GM19455 (cell line): Measurements from ENCODE around the gene GSG1L2.

ENCODE experiments used
- ATAC-seq: cut with Tn5 transposase; IDR thresholded peaks from one replicate; pipeline ENCODE4 v1.9.1; 2021; ENCODE audit not compliant: unreplicated experiment

GSG1L2 gene

DNA sequence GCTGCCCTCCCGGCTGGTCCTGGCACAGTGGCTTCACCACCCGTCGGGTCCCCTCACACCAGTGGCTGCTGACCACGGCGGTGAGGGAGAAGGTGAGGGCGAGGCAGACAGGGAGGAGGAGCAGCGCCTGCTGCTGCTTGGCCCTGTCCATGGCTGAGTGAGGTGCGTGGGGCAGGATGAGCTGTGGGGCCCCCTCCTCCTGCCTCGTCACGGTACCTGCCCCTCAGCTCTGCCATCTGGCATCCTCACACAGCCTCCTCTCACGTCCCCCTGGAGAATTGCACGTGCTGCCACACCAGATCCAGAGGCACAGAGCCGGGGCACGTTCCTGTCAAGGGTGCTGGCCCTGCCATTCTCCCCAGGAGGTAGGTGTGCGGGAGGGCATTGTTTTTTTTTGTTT lies at the start of gene GSG1L2:
TSS of gene GSG1L2 (minus strand) at position 159 of the 400 bp plus-strand sequence. CDS start at position 151, 8 bp downstream.
- ATAC-seq: no peak

DNA sequence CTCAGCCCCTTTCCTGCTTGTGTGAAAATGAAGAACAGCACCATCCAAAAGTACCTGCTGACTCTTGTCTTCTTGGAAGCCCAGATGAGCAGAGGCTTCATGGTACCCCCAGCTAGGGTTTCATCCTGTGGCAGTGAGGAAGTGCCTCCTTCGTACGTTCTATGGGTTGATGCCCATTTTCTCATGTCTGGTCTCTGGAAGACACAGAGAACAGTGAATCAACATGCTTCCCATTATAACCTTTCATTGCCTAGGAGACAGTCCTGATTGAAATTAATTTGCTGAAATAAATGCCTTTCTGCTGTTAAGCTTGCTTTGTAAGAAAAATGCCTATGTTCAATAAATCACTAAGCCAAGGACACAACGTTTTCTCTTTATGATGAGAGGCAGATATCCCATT lies 46.7 kb upstream of the GSG1L2 start:
- no peak for ATAC-seq

DNA sequence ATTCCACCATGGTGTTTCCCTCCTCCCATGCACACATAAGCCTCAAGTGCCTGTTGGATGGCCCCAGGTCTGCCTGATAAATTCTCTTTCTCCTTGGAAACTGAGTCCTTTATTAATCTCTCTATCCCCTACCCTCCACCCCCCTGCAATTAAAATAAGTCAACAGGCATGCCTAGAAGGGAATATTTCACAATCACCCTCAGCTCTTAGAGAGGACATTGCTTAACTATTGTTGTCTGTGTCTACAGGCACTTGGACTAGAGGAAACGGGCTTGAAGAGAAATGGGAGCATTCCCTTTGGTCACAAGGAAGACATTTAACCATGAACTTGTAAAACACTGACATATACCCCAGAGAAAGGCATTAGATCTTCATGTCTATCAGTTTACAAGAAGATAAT lies 43.7 kb upstream of the GSG1L2 start:
- no peak for ATAC-seq

DNA sequence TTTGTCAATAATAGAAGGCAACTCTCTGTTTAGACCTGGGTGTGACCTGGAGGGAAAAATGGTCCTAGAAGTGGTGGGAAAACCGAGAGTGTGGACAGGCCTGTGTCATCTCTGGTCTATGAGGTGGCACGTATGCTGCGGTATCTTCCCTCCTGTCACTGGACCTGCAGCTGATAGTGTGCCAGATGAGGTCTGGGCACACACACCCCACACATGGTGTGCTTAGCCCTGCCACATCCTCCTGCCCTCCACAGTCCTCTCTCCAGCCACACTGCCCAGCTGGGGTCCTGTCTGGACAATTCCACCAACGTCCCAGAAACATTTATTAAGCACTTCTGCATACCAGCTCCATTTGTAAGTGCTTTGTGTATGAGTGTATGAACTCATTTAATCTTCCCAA lies 41.1 kb upstream of the GSG1L2 start:
- ATAC-seq: no peak

DNA sequence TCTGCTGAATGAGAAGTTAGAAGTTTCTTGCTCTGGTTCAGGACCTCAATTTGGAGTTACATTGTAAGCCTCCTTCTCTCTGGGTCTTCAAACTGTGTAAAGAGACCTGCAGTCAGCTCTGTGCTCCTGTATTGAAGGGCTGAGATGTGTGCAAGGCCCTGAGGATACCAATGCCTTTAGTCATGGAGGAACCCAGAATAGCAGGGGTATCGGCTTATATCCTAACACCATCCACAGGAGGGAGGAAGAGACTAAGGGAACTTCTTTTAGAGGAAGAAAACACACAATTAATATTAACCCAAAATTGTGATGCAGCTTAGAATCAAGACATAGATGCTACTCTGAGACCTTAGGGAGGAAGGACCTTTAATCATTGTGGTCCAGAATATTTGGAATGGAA lies 40.3 kb upstream of the GSG1L2 start:
- no peak for ATAC-seq

DNA sequence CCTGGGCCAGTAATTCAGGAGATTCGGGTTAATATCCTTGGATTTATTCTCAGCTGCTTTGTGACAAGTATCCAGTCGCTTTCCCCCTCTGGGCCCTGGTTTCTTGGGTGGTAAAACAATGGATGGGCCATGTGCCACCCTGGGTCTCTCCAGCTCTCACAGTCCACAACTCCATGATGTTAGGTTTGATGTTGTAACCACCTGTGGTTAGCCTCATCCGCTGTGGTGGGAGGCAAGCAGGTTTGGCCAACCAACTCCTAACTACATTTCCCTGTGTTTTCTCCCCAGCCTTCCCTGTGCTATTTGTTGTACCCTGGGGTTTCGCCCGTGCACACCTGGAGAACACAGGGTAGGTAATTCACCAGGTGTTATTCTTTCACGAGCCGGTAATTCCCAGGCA lies 39.0 kb upstream of the GSG1L2 start:
- no peak for ATAC-seq

DNA sequence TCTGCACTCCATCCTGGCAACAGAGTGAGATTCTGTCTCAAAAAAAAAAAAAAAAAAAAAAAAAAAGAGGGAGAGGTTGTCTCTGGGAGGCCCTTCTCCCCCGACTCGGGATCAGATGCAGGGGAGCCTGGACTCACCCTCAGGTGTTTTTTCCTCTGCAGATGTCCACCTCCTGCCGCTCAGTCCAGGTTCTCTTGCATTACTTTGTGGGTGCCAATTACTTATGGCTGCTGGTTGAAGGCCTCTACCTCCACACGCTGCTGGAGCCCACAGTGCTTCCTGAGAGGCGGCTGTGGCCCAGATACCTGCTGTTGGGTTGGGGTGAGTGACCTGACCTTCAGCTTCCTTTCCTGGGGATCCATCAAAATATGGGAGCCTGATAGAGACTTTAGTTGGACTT lies 37.9 kb upstream of the GSG1L2 start:
- no peak for ATAC-seq

DNA sequence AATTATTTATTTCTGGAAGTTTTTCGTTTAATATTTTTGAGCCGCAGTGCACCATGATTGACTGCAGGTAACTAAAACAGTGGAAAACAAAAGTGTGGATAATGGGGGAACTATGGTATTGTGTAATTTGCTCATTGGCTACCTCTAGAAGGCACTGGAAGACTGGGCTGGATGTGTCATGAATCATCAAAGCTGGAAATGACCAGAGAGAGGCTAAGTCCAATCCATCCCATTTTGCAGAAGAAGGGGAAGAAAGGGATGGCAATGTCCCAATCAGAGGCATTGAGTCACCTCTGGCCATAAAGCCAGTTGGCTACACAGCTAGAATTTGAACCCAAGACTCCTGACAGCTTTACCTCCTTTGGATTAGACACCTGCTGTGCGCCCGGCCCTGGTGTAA lies 33.2 kb upstream of the GSG1L2 start:
- ATAC-seq: no peak

DNA sequence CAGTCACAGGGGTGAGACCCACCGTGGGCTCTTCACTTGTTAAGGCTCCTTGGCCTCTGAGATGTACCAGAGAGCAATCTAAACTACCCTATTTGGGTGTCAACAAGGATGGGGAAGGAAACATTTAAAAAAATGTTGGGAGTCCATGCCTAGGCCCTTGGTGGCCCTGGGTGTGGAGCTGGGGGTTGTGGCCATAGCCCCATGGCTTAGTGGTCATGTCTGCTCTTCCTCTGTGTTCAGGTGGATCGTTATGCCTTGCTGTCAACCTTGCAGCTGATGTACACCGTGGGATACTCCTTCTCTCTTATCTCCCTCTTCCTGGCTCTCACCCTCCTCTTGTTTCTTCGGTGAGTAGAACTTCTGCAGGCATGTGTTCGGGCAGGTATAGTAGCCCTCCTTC lies 32.4 kb upstream of the GSG1L2 start:
- no peak for ATAC-seq

DNA sequence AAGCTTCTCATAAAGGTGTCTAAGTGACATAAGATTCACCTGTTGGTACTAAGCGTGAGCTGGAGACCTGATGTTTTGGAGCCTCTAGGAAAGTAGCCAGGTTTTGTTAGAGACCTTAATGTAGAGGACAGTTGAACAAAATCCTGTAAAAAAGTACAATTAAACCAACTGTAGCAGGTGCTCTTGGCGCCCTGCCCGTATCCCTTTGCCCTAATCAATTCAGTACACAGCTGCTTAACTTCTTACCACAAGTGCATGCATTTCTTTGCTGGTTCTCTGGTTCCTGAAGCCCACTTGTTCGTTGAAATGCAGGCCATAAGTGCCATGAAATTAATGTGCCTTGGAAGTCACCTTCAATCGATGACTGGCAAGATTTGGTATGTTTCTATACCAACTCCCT lies 28.3 kb upstream of the GSG1L2 start:
- ATAC-seq: no peak

DNA sequence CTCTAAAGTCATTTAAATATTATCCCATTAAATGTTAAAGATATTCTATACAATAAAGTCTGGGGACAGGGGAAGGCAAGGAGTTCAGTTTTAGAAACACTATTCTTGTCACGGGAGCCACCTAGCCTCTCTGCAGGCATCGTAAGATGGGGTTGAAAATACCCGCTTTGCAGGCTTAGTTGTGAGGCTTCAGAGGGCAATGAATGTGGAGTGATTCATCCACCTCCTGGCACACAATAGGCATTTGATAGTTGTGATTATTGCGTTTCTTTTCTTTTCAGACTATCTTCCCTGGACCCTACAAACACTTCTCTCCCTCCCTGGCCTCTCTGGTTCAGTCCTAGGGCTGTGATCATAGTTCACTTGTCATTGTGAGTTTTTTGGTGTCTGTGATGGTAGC lies 23.4 kb upstream of the GSG1L2 start:
- no peak for ATAC-seq

DNA sequence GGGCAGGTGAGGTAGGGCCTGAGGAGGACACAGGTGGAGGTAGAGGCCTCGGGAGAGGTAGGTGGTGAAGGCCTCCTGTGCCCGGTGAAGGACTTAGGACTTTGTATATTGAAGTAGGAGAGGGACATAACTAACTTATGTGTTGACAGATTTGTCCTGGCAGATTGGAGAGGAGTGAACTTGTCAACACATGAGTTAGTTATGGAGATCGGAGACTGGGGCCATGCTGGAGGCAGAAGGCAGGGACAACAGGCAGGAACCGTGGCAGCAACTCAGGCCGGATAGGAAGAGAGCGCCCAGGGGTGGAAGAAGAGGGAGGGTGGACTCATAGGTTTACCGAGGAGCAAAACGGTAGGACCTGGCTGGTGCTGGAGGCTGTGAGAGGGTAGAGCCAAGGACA lies 22.3 kb upstream of the GSG1L2 start:
- no peak for ATAC-seq

DNA sequence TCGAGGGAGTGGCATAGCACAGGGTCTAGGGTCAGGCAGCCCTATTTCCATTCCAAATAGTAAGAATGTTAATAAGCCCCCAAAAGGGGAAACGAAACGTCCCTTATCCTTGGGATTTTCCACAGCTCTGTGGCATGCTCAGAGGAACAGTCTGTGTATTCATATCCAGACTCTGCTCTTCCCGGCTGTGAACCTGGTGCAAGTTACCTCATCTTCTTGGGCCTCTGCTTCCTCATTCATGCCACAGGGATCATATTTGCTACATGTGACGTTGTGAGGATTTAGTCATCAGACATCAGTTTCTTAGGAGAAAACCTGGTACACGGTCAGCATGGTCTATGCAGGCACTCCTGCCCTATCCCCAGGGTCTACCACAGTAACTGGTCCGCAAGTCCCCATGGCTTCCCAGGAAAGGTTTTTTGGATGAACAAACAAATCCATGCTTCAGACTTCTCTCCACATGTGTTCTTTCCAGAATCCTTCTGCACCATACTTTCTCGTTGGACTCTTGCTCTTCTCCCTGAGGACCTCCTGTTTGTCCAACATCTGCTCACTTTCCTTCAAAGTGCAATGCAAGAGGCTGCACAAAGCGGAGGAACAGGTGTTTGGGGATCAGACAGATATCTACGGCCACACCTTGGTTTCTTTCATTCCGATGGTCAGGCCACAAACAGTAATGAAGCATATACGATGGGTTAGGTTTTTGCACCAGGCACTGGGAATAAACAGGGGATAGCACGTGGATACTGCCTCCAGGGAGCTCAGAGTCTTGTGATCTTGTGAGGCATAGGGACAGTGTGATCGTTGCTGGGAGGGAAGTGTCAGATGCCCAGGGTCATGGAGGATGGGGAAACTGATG lies 21.5 kb upstream of the GSG1L2 start:
- no peak for ATAC-seq

DNA sequence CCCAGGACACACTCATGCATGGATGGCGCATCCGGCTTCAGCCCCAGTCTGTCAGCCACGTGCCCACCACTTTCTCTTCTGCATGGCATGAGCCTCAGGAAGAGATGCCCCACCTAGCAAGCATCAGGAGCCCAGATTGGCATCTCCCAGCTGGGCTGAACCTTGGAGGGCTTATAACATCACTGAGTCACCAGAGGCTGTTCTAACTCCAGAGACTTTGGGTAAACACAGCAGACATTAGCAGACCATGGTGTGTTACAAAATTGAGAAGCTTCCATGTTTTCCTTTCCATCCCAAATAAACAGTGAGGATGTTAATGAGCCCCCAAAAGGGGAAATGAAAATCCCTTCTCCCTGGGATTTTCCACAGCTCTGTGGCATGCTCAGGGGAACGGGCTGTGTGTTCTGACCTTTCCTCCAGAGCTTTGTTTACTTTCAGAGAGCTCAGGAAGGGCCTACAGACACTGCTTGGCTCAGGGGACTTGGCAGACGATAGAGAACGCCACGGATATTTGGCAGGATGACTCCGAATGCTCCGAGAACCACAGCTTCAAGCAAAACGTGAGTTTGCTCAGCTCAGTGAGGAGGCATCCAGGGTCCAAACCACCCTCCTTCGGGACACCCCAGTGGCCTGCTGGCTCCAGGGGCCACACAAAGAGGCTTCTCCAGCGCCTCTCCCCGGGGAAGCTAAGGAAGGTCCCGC lies 20.3 kb upstream of the GSG1L2 start:
- no peak for ATAC-seq

DNA sequence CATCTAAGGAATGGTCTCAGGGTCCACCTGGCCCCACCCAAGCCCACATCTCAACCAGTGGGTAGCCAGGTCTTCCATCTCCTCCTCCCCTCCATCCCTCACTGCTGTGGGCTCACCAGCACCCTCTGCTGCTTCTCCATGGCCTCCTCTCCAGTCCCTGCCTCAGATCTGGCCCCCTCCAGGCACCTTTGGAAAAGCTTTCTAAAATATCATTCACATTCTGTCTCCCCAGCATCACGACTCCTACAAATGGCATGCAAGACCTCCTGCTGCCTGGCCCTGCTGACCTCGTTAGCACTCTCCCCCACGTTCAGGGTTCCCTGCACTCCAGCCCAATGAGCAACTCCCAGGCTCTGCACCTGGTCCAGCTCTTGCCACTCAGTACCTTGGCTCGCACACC lies 17.6 kb upstream of the GSG1L2 start:
- no peak for ATAC-seq

DNA sequence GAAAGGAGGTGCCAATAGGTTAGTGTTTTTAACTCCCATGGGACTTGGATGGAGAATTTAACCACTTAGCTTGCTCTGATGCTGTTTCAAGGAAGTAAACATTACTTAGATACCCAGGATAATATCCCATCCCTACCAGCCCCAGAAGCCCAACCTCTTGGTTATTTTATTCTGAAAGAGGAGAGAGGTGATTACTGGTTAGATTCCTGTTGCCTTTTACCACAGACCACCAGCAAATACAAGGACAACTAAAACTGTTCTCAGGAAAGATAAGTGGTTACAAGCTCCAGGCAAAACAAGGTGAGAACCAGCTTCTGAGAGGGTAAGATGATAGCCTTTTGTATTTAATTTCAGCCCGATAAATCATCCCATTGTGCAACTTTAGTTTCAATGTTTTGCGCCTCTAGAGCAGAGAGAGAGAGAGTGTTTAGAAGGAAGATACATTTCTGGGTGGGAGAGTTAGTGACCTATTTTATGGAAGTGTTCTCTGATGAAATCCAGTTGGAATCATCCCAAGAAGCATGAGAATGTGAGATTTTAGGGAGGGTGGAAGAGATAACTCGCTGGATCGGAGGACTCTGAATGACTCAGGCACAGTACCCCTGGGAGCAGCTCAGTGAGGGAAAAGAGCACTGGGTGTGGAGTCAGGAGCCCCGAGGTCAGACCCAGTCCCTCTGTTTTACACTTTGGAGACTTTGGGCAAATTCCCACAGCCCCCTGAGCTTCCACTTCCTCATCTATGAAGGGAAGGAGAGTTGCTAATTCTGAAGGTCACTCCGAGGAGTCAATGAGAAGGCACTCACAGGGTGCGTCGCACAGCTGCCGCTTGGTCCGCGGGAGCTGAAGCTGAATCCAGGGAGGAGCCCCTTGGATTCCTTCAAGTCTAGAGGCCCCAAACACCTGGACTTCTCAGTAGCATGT lies 15.9 kb upstream of the GSG1L2 start:
- ATAC-seq: no peak

DNA sequence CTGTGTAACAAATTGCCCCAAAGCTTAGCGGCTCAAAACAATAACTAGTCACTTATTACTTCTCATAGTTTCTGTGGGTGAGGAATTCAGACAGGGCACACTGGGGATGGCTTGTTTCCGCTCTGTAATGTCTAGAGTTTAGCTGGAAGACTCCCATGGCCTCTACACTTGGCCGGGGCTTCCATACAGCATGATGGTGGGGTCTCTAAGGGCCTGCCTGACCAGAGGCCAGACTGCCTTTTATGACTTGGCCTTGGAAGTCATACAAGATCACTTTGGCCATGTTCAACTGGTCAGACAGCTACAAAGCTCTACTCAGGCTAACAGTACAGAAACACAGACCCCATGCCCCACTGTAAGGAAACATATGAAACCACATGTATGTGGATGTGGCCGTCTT lies 12.0 kb upstream of the GSG1L2 start:
- ATAC-seq: no peak

DNA sequence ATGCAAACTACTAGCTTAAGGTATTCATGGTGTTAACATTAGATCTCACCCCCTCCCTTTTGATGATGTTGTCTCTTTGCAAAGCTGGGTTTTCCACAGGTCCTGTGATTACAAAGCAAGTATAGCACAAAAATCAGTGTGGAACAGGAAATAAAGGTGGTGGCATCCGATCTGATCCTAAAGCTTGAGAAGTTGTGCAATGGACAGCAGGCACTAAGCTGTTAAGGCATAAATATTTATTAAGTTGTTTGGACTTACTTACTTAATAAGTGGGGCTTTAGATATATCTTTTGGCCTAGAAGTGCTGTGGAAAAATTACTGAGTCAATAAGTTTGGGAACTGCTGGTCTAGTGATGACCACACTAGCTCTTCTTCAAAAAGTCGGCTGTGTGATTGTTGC lies 8.8 kb upstream of the GSG1L2 start:
- no peak for ATAC-seq

DNA sequence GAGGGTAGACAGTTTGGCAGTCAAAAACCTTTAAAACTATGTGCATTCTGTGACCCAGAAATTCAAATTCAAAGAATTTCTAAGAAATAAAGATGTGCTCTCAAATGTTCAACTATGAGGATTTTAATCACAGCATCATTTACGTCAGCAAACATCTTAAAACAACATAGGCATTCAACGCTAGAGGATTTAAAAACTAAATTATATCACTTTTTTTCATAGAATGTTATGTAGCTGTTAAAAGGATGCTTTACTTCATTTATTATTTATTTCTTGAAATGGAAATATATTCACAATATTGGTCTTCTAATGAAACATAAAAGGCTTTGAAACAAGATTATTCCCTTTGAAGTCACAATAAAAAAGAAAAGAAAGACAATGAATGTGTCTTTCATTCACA lies 7.5 kb upstream of the GSG1L2 start:
- ATAC-seq: no peak

DNA sequence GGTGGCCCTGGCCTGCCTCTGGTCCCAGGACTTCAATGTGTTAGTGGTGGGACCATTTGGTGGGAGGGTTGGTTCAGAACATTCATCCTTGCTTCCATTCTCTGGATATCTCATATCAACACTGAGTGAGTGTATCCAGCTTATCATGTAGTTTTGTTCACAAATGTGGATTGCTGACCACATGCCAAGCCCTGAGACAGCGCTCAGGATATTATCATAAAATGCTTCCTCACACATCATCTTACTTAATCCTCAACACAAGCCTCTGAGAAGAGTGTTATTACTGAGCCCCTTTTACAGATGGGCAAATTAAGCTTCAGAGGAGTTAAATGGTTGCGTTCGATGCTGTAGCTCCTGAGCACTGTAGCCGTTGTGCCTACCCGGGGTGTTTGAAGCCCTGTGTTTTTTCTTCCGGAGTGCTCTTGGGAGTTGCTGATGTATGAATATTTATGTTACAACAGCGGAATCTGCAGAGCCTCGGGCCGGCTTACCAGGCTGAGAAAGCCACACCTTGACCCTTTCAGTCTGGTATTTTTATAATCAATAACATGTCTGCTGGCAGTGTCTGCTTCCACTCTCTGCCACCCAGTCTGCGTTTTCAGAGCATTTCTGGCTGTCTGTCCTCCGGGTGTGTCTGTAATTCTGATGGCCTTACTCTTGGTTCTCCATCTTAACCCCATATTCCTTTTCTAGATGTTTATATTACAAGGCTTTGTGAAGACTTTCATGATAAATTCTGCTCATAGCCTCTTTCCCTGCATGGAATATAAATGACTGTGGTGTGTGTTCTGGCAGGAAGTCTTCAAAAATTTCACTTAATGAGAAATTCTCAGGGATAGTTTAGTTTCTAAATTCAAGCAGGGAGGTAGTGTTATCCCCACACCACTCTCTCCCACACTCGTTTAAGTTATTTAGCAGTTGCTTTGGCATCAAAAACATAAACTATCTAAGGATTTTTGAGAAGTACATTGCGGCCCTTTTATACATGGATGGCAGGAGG lies 6.7 kb upstream of the GSG1L2 start:
- ATAC-seq: no peak
